GM19099 (cell line): Measurements from ENCODE around the gene SMKR1.

Experiments
- POLR2A ChIP-seq: IDR thresholded peaks from 3 replicates; pipeline ENCODE4 v1.6.1; 2011; ENCODE audit warnings: low read depth; ENCODE audit not compliant: insufficient read length; ENCODE audit errors: extremely low read depth

Gene SMKR1

GRCh38 chr7:129471402-129471827, 30.9 kb upstream of the SMKR1 start:
- no peak for TF ChIP-seq POLR2A

- no peak for TF ChIP-seq POLR2A
These were observed 22.5 kb upstream of the SMKR1 start for GRCh38 chr7:129479831-129480230.

- TF ChIP-seq POLR2A = no peak
These were observed 21.5 kb upstream of the SMKR1 start for GRCh38 chr7:129480674-129481363.

GRCh38 chr7:129482781-129483180, 19.6 kb upstream of the SMKR1 start:
- no peak for TF ChIP-seq POLR2A

- TF ChIP-seq POLR2A = no peak
These were observed 12.8 kb upstream of the SMKR1 start for GRCh38 chr7:129489491-129489890.

- no peak for TF ChIP-seq POLR2A
These were observed 9.9 kb upstream of the SMKR1 start for GRCh38 chr7:129492391-129492790.

- TF ChIP-seq POLR2A = no peak
These were observed 8.8 kb upstream of the SMKR1 start for GRCh38 chr7:129493555-129493954.

- no peak for TF ChIP-seq POLR2A
These were observed 8.3 kb upstream of the SMKR1 start for GRCh38 chr7:129494041-129494440.

- TF ChIP-seq POLR2A = no peak
These were observed 6.3 kb upstream of the SMKR1 start for GRCh38 chr7:129495987-129496386.

GRCh38 chr7:129496653-129497052, 5.7 kb upstream of the SMKR1 start:
- no peak for TF ChIP-seq POLR2A

- no peak for TF ChIP-seq POLR2A
These were observed 5.2 kb upstream of the SMKR1 start for GRCh38 chr7:129497156-129497555.

GRCh38 chr7:129498021-129498420, 4.3 kb upstream of the SMKR1 start:
- TF ChIP-seq POLR2A = no peak

- TF ChIP-seq POLR2A = no peak
These were observed 2.3 kb upstream of the SMKR1 start for GRCh38 chr7:129499999-129500398.

- no peak for TF ChIP-seq POLR2A
These were observed 666 bp downstream of the SMKR1 start for GRCh38 chr7:129502708-129503685.

GRCh38 chr7:129503725-129504124, 1.4 kb downstream of the SMKR1 start:
- TF ChIP-seq POLR2A = no peak

- no peak for TF ChIP-seq POLR2A
These were observed 9.9 kb downstream of the SMKR1 start for GRCh38 chr7:129512192-129512591.
